ENCODE data around the gene UGT3A2. TPM values are rescaled to one million over a fixed set of nuclear protein-coding genes. Genes with fewer than 3 reads are reported as not detected.

Gene UGT3A2
- total and polyA plus RNA-seq, 2 of the 4 experiments (the other 2 are of a cell fraction): not detected

DNA sequence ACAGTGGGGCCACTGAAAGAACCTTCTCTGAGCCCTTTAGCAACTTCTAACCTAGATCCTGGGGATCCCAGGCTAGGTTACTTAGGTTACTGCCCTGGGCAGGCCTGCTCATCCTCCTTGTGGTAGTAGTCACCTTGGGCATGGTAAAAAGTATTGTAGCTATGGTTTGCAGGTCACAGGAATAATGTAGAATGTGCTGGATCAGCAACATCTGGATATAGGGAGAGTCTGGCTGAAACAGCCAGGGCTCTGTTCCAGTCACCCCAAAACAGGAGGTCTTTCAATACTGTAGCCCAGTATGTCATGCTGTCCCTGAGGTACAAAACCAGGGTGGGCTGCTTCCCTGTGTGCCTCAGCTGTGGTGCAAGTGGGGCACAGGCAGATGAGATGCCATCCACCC lies 33.6 kb downstream of the UGT3A2 start:
- Histone ChIP-seq H4K91ac (ENCODE audit: insufficient read depth, low read depth, low read length) (no peak overlapping the region), H2BK20ac (ENCODE audit: low read depth, low read length) (no peak overlapping the region), H3K18ac (ENCODE audit: low read depth, low read length) (no peak overlapping the region), H3K27ac (ENCODE audit: insufficient read depth, low read length) (no peak overlapping the region), H3K4me1 (ENCODE audit: control insufficient read depth, insufficient read depth, low read length) (no peaks in the 10 kb centered on the region), H3K79me1 (ENCODE audit: low read depth in 1 of 2, low read length in 2 of 2) (no peaks in the 10 kb centered on the region), H3K9ac (ENCODE audit: low read depth, low read length) (no peak overlapping the region), H2AK5ac (ENCODE audit: low read depth, low read length) (no peak overlapping the region), H3K9me3 (ENCODE audit: control insufficient read depth, insufficient read depth, low read length) (no peaks in the 10 kb centered on the region), H3K36me3 (ENCODE audit: control insufficient read depth, insufficient read depth, low read length) (no peaks in the 10 kb centered on the region), H2AK9ac (replicated peaks; ENCODE audit: low read depth, low read length, poor library complexity) (no peak overlapping the region), H4K5ac (ENCODE audit: low read depth, low read length) (no peak overlapping the region), H2AFZ (replicated peaks; ENCODE audit: low read length, poor library complexity) (no peak overlapping the region), H3K9me1 (ENCODE audit: insufficient read depth, low read length) (no peaks in the 10 kb centered on the region), H3K56ac (ENCODE audit: extremely low read depth, insufficient read depth, low read length) (no peak overlapping the region), H3K27me3 (ENCODE audit: control insufficient read depth, insufficient read depth, low read length) (peaks cover 2% of the 10 kb centered on the region; the same call in 1 of the 2 replicates), H2BK5ac (ENCODE audit: low read depth, low read length, poor library complexity, severe bottlenecking) (no peak overlapping the region), H2BK120ac (ENCODE audit: low read depth, low read length) (no peak overlapping the region), H3K4ac (ENCODE audit: low read depth, low read length) (no peak overlapping the region), H2BK15ac (ENCODE audit: low read depth, low read length) (no peak overlapping the region), H4K8ac (ENCODE audit: low read depth in 2 of 2, low read length in 2 of 2) (no peak overlapping the region), H3K4me2 (ENCODE audit: low read depth, low read length) (no peak overlapping the region), H3K14ac (replicated peaks; ENCODE audit: low read depth, low read length) (no peak overlapping the region), H3K23ac (ENCODE audit: low read depth, low read length) (no peak overlapping the region), H3K4me3 (ENCODE audit: insufficient read depth, low read depth, low read length) (no peak overlapping the region), H4K20me1 (ENCODE audit: insufficient read depth, low read length) (no peaks in the 10 kb centered on the region)
- POLR2A ChIA-PET (ENCODE audit: unreplicated experiment): no interaction called here
- no TSS peak for BruUV-seq (replicated peaks)
- intact Hi-C loops (cut with micrococcal nuclease) (no loop called here), in situ Hi-C loops (cut with MboI; ENCODE audit: low sequenced_read_pairs) (no loop called here), dilution Hi-C loops (cut with HindIII; ENCODE audit: low sequenced_read_pairs, unreplicated experiment) (no loop called here)
- no peak for DNase-seq
- no peak for TF ChIP-seq FOS (IDR thresholded peaks at IDR 0.05; ENCODE audit: low read depth, low read length)
- TF ChIP-seq BHLHE40 (IDR thresholded peaks at IDR 0.05; ENCODE audit: low read depth, low read length): no peak
- no peak for TF ChIP-seq CHD1 (IDR thresholded peaks at IDR 0.05; ENCODE audit: low read depth, low read length)
- TF ChIP-seq CEBPB (IDR thresholded peaks at IDR 0.05; ENCODE audit: low read depth, low read length): no peak
- TF ChIP-seq, protein P1, sequence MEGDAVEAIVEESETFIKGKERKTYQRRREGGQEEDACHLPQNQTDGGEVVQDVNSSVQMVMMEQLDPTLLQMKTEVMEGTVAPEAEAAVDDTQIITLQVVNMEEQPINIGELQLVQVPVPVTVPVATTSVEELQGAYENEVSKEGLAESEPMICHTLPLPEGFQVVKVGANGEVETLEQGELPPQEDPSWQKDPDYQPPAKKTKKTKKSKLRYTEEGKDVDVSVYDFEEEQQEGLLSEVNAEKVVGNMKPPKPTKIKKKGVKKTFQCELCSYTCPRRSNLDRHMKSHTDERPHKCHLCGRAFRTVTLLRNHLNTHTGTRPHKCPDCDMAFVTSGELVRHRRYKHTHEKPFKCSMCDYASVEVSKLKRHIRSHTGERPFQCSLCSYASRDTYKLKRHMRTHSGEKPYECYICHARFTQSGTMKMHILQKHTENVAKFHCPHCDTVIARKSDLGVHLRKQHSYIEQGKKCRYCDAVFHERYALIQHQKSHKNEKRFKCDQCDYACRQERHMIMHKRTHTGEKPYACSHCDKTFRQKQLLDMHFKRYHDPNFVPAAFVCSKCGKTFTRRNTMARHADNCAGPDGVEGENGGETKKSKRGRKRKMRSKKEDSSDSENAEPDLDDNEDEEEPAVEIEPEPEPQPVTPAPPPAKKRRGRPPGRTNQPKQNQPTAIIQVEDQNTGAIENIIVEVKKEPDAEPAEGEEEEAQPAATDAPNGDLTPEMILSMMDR (conservative IDR thresholded peaks at IDR 0.05; ENCODE audit: low read depth, low read length): no peak
- no peak for TF ChIP-seq USF2 (IDR thresholded peaks at IDR 0.05; ENCODE audit: low read depth, low read length)
- TF ChIP-seq POLR2A (IDR thresholded peaks at IDR 0.05; ENCODE audit: low read depth, low read length): no peak
- TF ChIP-seq ELK1 (IDR thresholded peaks at IDR 0.05; ENCODE audit: borderline replicate concordance, low read depth, low read length): no peak
- TF ChIP-seq RCOR1 (IDR thresholded peaks at IDR 0.05; ENCODE audit: insufficient replicate concordance, low read length): no peak
- TF ChIP-seq SMC3 (IDR thresholded peaks at IDR 0.05; ENCODE audit: low read depth, low read length): no peak
- TF ChIP-seq MXI1 (IDR thresholded peaks at IDR 0.05; ENCODE audit: borderline replicate concordance, low read depth, low read length): no peak
- TF ChIP-seq RAD21 (IDR thresholded peaks at IDR 0.05; ENCODE audit: low read length): no peak
- no peak for TF ChIP-seq MAFK (IDR thresholded peaks at IDR 0.05; ENCODE audit: low read depth, low read length)
- TF ChIP-seq NFE2L2 (IDR thresholded peaks at IDR 0.05; ENCODE audit: low read depth, low read length): no peak
- no peak for TF ChIP-seq MAZ (IDR thresholded peaks at IDR 0.05; ENCODE audit: borderline replicate concordance, low read depth, low read length)
- TF ChIP-seq RFX5 (IDR thresholded peaks at IDR 0.05; ENCODE audit: low read depth, low read length): no peak
- CTCF ChIA-PET: no interaction called here
- no peak for ATAC-seq (ENCODE audit: low read depth)
